NCI-H187 (cell line): ENCODE data around the gene RIC3.

Experiments used
- DNase-seq, 2 experiments: peaks; one replicate each; lab custom pipeline; 2025; lab: John Stamatoyannopoulos, UW

RIC3 gene

GRCh38 chr11:8066911-8067455, 101.8 kb downstream of the RIC3 start:
- DNase-seq, result no peak

GRCh38 chr11:8066036-8066910, 102.6 kb downstream of the RIC3 start:
- DNase-seq, result no peak

- no peak for DNase-seq
These were observed 103.8 kb downstream of the RIC3 start for GRCh38 chr11:8065031-8065430.

- no peak for DNase-seq
These were observed 105.5 kb downstream of the RIC3 start for GRCh38 chr11:8063324-8063723.

GRCh38 chr11:8062781-8063257, 106.0 kb downstream of the RIC3 start:
- no peak for DNase-seq

- DNase-seq, result no peak
These were observed 107.0 kb downstream of the RIC3 start for GRCh38 chr11:8061555-8062428.

GRCh38 chr11:8060801-8061554, 107.8 kb downstream of the RIC3 start:
- no peak for DNase-seq

- DNase-seq, result no peak
These were observed 108.6 kb downstream of the RIC3 start for GRCh38 chr11:8060146-8060719.

- no peak for DNase-seq
These were observed 109.2 kb downstream of the RIC3 start for GRCh38 chr11:8059571-8060011.

- DNase-seq, result no peak
These were observed 109.8 kb downstream of the RIC3 start for GRCh38 chr11:8059030-8059429.

- no peak for DNase-seq
These were observed 110.6 kb downstream of the RIC3 start for GRCh38 chr11:8058216-8058615.

- no peak for DNase-seq
These were observed 111.9 kb downstream of the RIC3 start for GRCh38 chr11:8056810-8057463.
